GM19455 (cell line): ENCODE measurements around the gene LIPT2.

ENCODE experiments used
- ATAC-seq: cut with Tn5 transposase; IDR thresholded peaks from one replicate; pipeline ENCODE4 v1.9.1; 2021; ENCODE audit not compliant: unreplicated experiment

The LIPT2 gene

DNA sequence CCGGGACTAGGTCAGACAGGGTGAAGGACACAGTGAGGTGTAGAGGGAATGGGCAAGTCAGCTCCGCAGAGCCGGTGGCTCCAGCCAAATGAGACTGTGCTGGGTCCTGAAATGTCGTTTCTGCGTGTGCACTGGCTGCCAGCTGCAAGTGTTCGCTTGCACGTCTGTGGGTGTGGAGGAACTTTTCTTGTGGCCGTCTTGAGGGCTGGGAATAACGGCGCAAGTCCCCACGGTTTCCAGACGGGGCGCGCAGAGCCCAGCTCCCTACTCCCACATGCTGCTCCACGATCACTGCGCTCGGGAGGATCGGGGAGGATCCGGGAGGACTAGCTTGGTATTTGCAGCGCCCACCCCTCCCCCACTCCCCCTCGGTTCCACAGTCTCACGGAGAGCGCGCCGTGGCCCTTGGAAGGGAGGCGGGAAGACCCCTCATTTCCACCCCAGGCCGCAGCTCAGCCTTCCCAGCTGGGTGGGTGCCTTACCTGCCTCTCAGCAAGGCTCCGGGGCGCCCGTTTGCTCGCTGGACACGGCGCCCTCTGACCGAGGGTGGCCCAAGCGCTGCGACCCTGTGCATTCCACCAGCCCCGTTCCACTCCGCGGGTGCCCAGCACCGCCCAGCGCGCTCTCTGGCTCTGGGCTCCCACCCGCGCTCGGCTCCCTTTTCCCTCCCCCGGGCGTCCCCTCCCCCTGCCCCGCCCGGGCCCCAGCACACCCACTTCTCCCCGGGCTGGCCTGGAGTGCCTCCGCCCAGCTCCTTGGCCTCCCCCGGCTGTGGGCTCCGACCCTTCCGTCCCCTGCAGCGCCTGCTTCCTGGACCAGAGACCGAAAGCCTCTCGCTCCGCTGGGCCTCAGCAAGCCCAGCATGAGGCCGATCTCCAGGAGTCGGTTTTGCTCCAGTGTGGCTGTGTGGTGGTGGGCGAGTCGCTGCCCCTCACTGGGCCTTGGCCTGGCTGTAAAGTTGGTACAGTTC lies 26.3 kb downstream of the LIPT2 start, which contains the start of gene KCNE3:
Gene KCNE3, minus strand, starts transcription at position 634 of the 970 bp plus-strand sequence. CDS start 9,986 bp downstream, outside the sequence.
- ATAC-seq = no peak

DNA sequence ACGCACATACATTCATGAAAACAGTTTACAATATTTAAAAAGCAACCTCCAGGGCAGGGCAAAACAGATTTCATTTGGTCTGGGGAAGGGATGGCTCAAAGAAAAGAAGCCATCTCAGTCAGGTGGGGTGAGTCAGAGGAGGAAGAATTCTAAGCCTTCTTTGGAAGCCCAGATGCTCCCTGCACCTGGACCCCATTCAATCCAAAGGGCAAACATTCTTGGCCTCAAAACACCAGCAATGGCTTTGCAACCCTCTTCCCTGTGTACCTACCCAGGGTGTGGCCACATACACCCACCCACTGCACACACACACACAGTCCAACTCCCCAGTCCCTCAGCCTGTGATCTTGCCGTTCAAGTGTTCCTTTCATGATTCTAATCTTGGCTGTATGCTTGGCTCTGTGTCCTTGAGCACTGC lies 28.2 kb downstream of the LIPT2 start:
- no peak for ATAC-seq

DNA sequence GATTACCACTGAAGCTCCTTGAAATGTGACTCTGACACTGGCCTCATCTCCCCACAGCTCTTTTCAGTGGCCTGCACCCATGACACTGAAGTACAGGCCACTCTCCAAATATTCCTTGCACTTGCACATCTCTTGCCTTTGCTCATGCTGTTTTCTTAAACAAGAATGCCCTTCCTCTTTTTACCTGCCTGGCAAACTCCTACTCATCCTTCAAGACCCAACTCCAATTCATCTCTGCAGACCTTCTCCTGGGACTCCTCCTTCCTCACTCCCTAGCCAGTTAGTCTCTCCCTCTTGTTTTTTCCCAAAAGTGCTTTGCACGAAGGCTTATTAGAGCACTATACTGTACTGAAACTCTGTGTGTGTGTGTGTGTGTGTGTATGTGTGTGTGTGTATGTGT lies 28.8 kb downstream of the LIPT2 start:
- no peak for ATAC-seq

DNA sequence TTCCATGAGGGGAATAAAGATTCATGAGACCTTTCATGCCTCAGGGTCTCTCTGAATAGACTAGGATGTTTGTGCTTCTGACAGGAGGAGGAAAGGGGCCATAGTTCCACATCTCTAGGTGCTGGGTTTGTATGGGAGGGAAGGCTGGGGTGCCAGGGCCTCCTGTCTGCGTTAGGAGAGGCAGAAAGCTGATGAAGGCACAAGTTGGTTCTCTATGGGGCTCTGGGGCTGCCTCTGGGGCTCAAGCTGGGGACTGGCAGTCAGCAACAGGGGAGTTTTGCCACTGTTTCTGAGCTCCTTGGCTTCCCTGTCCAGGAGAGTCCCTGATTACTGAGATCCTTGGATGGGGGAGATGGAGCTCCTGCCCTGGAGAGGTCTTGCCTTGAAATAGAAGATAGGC lies 30.3 kb downstream of the LIPT2 start:
- ATAC-seq = no peak

DNA sequence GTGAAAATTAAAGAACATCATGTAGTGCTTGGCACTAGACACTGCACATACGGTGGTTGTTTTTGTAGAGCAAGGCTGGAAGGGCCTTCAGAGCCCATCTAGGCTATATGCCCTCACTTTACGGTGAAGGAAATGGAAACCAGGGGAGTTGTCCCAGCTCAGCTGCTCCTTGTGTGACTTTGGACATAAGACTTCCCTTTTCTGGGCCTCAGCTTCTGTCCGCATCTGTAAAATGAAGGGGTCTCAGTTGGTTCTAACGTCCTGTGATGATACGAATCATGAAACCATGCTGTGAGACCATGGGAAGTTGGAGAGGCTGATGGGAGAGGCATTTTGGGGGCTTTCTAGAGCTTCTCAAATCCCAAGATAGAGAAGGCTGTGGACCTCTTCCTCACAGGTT lies 30.9 kb downstream of the LIPT2 start:
- no peak for ATAC-seq

DNA sequence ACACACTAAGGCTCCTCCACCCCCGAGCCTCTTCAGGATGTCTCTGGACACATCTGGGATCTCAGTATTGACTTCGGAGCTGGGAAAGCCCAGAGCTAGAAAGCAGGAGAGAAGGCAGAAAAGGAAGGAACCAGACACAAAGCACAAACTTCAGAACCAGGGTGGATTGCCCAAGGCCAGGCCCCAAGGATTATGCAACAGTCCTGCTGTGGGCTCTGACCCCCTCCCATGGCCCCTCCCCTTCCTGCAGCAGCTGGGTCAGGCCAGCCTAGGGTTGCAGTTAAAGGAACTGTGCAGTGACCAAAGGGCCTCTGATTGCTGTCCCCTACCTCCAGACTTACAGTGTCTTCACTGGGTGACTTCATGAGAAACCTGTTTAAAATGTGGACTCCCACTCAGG lies 31.5 kb downstream of the LIPT2 start:
- ATAC-seq = no peak

DNA sequence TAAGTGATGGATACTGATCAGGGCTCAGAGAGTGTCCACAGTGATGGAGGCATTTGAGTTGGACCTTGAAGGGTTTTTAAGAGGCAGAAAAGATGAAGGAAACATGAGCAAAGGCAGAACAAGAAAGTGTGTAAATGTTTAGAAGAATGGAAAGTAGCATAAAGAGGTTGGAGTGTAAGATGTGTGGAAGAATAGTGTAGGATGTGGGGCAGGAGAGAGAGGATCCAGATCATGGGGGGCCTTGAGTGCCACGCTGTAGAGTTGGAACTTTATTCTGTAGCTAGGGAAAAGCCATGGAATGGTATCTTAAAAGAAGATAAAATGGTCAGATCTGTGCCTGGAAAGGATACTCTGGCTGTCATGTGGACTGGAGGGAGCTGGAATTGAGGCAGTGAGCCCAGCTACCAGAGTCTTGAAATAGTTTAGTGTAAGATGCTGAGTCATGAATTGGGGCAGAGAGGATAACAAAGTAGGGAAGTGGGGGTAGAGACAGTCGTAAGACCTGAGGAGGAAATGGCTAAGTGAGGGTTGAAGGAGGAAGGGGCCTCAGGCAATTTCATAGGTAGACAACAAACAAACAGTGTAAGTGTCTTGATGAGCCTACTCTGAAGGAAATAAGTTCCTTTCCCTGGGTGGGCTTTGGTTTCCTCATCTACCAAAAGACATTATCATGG lies 32.9 kb downstream of the LIPT2 start:
- no peak for ATAC-seq

DNA sequence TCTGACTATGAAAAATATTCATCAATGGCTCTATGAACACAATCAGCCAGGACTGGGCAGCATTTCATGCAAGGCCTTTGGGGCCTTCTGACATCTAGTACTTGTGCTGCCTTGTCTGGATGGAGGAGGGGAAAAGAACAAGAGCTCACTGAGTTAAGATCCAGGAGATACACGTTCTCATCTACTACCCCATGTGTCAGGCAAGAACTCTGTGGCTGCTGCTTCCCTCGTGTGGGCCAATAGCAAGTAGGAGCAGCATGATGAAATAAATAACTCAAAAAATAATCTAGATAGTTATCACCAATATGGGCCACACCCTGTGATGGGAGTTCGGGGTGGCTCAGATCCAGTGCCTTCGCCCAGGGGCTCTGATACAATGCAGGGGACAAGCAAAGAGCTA lies 33.5 kb downstream of the LIPT2 start:
- ATAC-seq = no peak

DNA sequence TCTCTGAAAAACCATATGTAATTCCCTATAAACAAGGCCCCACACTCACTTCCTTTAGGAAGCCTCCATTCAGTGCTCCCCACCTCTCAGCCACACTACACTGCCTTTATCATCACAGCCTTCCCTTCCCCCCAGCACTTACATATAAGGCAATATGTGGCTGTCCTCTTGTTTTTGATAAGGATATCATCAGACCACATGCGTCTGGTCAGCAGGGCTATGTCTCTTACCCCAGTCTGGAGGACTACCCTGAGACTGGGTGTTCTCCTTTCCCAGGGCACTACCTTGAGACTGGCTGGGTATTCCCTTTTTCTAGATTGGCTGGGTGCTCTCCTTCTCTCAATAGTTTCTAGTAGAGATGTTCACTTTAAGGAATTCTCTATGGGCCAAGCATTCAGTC lies 33.9 kb downstream of the LIPT2 start:
- no peak for ATAC-seq

DNA sequence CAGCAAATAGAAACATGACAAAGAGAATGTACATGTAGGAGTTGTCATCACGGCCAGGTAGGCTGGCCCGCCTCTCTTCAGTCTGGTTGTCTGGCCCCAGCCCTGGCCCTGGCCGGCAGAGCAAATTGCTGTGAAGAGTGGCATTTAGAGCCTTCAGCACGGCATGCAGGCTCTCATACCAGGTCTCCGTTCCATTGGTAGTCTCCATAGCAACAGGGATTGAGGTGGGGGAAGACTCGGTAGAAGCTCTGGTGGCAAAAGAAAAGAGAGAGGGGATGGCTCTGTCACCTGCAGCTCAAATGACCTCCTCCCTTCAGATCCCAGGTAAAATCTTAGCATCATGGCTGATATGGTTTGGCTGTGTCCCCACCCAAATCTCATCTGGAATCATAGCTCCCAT lies 36.2 kb downstream of the LIPT2 start:
- no peak for ATAC-seq

DNA sequence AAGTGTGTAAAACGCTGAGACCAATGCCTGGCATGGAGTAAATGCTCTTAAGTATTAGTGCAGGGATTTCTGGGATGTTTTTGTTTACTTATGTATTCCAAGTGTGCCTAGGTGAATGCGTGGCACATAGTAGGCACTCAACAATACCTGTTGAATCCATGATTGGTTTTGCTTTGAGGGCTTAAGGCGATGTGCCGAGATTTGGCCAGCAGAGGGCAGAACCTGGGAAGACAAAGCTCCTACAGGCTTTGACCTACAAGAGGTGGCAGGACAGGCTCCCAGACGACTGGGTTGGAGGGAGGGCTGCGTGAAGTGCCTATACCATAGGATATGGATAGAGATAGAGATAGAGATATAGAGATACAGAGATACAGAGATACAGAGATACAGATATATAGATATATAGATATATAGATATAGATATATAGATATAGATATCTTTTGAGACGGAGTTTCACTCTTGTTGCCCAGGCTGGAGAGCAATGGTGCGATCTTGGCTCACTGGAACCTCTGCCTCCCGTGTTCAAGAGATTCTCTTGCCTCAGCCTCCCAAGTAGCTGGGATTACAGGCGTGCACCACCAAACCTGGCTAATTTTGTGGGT lies 40.0 kb downstream of the LIPT2 start:
- no peak for ATAC-seq

DNA sequence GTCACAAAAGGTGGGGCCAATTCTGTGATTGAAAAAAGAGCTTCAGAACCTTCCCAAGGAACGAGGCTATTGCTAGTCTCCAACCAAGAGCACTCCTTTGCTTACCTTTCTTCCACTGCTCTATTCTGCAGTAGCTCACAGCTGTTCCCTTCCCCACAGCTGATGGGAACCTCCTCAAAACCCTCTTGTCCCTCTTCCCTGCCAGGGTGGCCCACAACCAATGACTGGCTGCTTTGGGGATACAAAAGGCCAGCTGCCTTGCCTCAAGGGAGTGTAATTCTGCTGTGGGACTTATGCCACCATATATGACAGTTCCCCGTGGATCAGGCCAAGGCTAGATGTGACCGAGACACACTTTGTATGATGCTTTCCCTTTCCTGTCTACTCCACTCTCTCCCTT lies 41.2 kb downstream of the LIPT2 start:
- ATAC-seq = no peak

DNA sequence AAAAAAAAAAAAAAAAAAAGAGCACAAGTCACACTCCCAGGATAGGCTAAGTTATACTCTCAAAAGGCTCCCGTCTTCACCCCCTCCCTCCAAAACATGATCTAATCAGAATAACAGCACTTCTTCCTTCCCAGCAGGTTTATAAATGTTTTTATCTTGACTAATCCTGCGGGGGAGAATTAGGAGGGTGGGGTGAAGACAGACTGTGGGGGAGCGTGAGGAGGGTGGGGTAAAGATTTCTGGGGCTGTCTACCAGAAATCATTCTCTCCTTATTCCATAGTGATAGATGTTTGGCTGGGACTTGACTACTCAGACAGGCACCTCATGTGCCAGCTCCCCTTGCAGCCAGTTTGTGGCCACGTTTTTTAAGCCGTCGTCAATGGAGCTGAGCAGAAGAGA lies 43.2 kb downstream of the LIPT2 start:
- ATAC-seq = no peak

DNA sequence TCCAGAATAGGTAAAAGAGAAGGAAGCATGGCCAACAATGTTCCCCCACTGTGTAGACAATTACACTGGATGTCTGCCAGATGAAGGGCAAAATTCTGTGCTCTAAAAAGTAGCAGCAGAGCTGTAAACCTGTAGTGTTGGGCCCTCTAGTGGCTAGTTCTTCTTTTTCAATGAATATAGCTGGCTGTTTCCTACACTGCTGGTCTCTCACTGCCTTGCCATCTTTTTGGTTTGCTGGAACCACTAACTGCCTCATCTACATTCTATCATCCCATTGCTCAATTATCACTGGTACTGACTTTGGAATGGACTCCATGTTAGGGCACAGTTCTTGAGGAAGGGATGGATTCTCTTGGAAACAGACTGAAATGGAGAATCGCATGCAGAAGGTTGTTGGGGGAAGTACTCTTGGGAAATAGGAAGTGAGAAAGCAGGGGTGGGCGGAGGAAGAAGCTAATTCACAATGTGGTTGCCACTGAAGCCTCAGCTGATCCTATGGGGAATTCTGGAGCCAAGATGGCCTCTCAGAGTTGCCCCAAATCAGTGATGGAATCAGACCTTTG lies 44.1 kb downstream of the LIPT2 start:
- ATAC-seq = no peak

DNA sequence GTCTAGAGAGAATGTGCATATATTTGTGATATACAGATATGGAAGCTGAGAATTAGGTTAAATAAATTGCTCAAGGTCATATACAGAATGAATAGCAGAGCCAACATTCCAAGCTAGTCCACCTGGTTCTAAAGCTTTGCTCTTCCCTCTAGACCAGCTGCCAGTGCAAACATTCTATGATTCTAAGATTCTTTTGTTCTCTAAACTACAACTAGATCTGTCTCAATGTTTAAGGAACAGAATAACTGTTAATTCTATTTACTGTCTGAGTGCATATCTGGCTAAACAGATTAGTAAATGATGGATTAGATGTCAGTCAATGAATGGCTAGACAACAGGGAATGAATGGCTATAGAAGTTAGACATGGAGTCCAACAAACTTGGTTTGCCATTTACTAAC lies 45.8 kb downstream of the LIPT2 start:
- ATAC-seq = no peak

DNA sequence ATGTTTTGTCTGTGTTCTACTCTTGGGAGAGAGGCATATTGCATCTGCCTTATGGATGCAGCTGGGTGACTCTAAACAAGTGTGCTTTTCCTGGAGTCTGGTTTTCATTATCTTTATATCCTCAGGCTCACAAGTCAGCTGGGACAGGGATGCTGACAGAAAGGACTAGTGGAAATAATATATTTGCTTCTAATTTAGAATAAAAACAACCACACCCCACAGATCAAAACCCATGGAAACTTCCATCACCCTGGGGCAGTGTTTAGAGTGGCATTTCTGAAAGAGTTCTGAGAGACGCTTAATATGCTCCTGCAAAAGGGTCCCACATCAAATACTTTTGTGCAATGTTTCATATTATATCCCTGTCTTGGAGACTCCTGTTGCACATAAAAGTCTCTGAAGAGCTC lies 47.0 kb downstream of the LIPT2 start:
- no peak for ATAC-seq

DNA sequence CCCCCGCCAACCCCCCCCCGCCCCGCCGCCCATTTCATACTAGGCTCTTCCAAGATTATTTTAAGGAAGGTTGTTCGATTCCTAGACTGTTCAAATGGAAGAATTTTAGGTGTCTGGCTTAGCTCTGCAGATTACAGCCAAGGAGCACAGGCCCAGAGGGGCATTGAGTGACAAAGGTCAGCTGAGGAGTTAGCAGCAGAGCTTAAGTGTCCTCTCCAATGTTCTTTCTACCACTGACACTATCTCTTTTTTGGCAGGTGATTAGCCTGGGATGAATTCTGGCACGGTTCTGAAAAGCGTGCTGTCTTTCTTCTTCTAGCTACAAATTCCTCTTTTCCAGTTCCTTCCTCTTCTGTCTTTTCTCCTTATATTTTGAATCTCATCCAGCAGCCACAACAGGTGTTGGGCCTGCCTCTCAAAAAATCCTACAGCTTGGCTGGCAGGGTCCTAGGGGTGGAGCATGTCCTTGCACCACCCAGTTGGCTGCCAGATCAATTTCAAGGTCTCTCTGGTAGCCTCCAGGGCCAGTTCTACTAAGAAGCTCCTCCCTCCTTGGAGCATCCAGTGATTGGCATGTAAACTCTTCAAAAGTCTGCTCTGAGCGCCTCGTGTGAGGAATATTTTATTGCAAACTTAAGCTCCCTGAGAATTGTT lies 49.2 kb downstream of the LIPT2 start:
- ATAC-seq = no peak

DNA sequence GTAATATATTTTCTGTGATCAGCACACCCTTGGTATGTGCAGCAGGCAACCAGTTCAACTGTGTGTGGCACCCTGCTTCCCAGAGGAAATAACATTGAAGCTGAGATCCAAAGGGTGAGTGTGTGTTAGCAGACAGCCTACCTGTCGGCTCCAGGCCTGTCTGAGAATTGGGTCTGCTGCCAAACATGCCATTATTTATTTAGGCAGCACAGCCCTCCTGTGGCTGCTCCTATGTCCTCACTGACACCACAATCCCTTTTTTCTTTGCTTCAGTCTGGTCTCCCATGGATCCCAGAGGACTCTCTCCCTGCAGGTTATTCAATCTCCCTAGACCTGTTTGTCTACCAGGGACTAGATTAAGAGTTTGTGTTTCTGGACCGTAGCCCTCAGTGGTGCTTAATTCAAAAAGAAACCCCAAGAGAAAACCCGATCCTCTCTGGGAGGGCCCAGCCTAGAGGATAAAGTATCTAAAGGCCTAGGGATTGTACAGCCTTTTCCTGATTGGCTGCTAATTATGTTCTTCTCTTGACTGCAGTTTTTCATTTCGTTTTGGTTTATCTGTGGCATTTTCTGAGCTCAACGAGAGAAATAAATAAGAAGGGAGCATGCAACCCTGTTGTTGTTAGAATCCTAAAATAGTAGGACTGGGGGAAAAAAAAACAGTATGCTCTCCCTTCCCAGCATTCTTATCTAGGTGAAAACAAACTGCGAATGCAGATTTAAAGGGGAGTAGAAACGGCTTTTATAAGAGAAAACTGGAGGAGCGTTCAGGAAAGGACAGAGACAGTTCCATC lies 50.3 kb downstream of the LIPT2 start:
- no peak for ATAC-seq

DNA sequence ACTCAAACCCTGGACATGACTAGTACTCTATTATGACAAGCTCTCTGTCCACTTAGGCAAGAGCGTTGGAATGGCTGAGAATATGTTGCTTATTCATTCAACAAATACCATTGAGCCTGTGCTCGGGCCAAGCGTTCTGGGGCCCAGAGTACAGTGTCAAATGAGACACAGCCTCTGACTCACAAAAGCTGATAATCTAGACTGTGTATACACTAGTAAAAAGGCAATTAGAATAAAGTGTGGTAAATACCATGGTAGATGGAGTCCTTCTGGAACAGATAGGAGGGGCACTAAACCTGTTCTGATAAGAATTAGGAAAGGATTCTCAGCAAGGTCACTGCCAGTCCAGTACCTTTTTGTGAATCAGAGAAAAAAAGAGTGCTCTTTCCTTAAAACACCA lies 50.9 kb downstream of the LIPT2 start:
- no peak for ATAC-seq
